Activated T-helper 1 cell treated with anti-CD3 and anti-CD28 coated beads, Interleukin-12 subunit alpha, Interleukin-12 subunit beta, Interleukin-2, Interleukin-4 antibody, amounts not matched to agents 30 ng/mL and 10 ng/mL and 1 ng/mL, durations not matched to agents 14 hours and 24 hours and 36 hours (primary cell): ENCODE results near the gene ABCA3. TPM values are rescaled to one million over a fixed set of nuclear protein-coding genes. Genes with fewer than 3 reads are reported as not detected.
"Not testable (repeated sequence)": the region's sequence is repeated elsewhere in the genome, so short reads cannot be mapped to it uniquely, and the experiment has no call there.

Source experiments
- DNase-seq: peaks from one replicate; pipeline ENCODE4 v3.0.0; 2021; ENCODE audit warnings: low spot score
- H3K27ac Mint-ChIP-seq: one replicate; pipeline ENCODE4 v1.8.0; 2021; ENCODE audit warnings: mild to moderate bottlenecking, mixed read lengths
- H3K27me3 Mint-ChIP-seq: one replicate; pipeline ENCODE4 v1.8.0; 2022; ENCODE audit warnings: mild to moderate bottlenecking, moderate library complexity, mixed read lengths; ENCODE audit not compliant: insufficient read depth
- H3K36me3 Mint-ChIP-seq: one replicate; pipeline ENCODE4 v1.8.0; 2021; ENCODE audit warnings: low read depth, mixed read lengths
- H3K4me1 Mint-ChIP-seq: one replicate; pipeline ENCODE4 v1.8.0; 2021; ENCODE audit warnings: low read depth, mixed read lengths
- H3K4me3 Mint-ChIP-seq: one replicate; pipeline ENCODE4 v1.8.0; 2021; ENCODE audit warnings: mild to moderate bottlenecking, moderate library complexity, mixed read lengths
- H3K9me3 Mint-ChIP-seq: one replicate; pipeline ENCODE4 v1.8.0; 2021; ENCODE audit warnings: mixed read lengths
- intact Hi-C: fragments of 100-400 bp; cut with micrococcal nuclease; formaldehyde crosslinking; loops from one replicate; pipeline ENCODE4 v1.15.1; 2024
- total RNA-seq: library from RNA; stranded (reverse); gene quantifications from 2 replicates; pipeline ENCODE4 v1.2.3, GENCODE V29; 2022

Gene ABCA3
- total RNA-seq, 1 donor from 2014 or later: 9.0 TPM

- DNase-seq: no peak
- H3K4me1 Mint-ChIP-seq: no peaks in the 10 kb centered on the region
- H3K27me3 Mint-ChIP-seq: no peaks in the 10 kb centered on the region
- no peaks in the 10 kb centered on the region for H3K9me3 Mint-ChIP-seq
- intact Hi-C loops: no loop called here
- H3K4me3 Mint-ChIP-seq: no peak overlapping the region
- no peak overlapping the region for H3K27ac Mint-ChIP-seq
- peaks cover 8% of the 10 kb centered on the region for H3K36me3 Mint-ChIP-seq
Measured at GRCh38 chr16:2244301-2244700, 96.2 kb downstream of the ABCA3 start.

GRCh38 chr16:2243781-2244180 is 96.7 kb downstream of the ABCA3 start:
- H3K9me3 Mint-ChIP-seq: no peaks in the 10 kb centered on the region
- H3K27ac Mint-ChIP-seq: no peak overlapping the region
- no peak for DNase-seq
- H3K4me3 Mint-ChIP-seq: no peak overlapping the region
- H3K36me3 Mint-ChIP-seq: peaks cover 8% of the 10 kb centered on the region
- intact Hi-C loops: no loop called here
- no peaks in the 10 kb centered on the region for H3K27me3 Mint-ChIP-seq
- H3K4me1 Mint-ChIP-seq: no peaks in the 10 kb centered on the region

GRCh38 chr16:2243031-2243528 is 97.4 kb downstream of the ABCA3 start:
- no peak overlapping the region for H3K4me3 Mint-ChIP-seq
- H3K36me3 Mint-ChIP-seq: peaks cover 8% of the 10 kb centered on the region
- no peaks in the 10 kb centered on the region for H3K27me3 Mint-ChIP-seq
- no peaks in the 10 kb centered on the region for H3K9me3 Mint-ChIP-seq
- no peaks in the 10 kb centered on the region for H3K4me1 Mint-ChIP-seq
- no peak overlapping the region for H3K27ac Mint-ChIP-seq
- no peak for DNase-seq
- intact Hi-C loops: no loop called here

- no peak for DNase-seq
- no peak overlapping the region for H3K27ac Mint-ChIP-seq
- no peaks in the 10 kb centered on the region for H3K4me1 Mint-ChIP-seq
- no peaks in the 10 kb centered on the region for H3K27me3 Mint-ChIP-seq
- no peaks in the 10 kb centered on the region for H3K9me3 Mint-ChIP-seq
- H3K4me3 Mint-ChIP-seq: no peak overlapping the region
- peaks cover 8% of the 10 kb centered on the region for H3K36me3 Mint-ChIP-seq
- intact Hi-C loops: no loop called here
Measured at GRCh38 chr16:2242598-2242997, 97.9 kb downstream of the ABCA3 start.

GRCh38 chr16:2240331-2240730 is 100.2 kb downstream of the ABCA3 start:
- H3K36me3 Mint-ChIP-seq, intact Hi-C loops, H3K4me3 Mint-ChIP-seq, H3K27ac Mint-ChIP-seq, DNase-seq, H3K9me3 Mint-ChIP-seq, H3K27me3 Mint-ChIP-seq, H3K4me1 Mint-ChIP-seq: not testable (repeated sequence)

- Mint-ChIP-seq H3K4me1 (no peaks in the 10 kb centered on the region), H3K9me3 (no peaks in the 10 kb centered on the region), H3K4me3 (no peak overlapping the region), H3K36me3 (peaks cover 7% of the 10 kb centered on the region), H3K27me3 (peaks cover 2% of the 10 kb centered on the region), H3K27ac (no peak overlapping the region)
- intact Hi-C loops: no loop called here
- DNase-seq: no peak
Measured at GRCh38 chr16:2238838-2239675, 101.5 kb downstream of the ABCA3 start.

GRCh38 chr16:2238150-2238837 is 102.2 kb downstream of the ABCA3 start:
- peaks cover 7% of the 10 kb centered on the region for H3K36me3 Mint-ChIP-seq
- H3K4me3 Mint-ChIP-seq: no peak overlapping the region
- H3K27me3 Mint-ChIP-seq: peaks cover 2% of the 10 kb centered on the region
- DNase-seq: no peak
- no peaks in the 10 kb centered on the region for H3K9me3 Mint-ChIP-seq
- no peak overlapping the region for H3K27ac Mint-ChIP-seq
- intact Hi-C loops: no loop called here
- H3K4me1 Mint-ChIP-seq: no peaks in the 10 kb centered on the region

GRCh38 chr16:2237493-2238149 is 102.9 kb downstream of the ABCA3 start:
- H3K27ac Mint-ChIP-seq: no peak overlapping the region

GRCh38 chr16:2237102-2237482 is 103.4 kb downstream of the ABCA3 start:
- no peak overlapping the region for H3K4me3 Mint-ChIP-seq
- peaks cover 5% of the 10 kb centered on the region for H3K36me3 Mint-ChIP-seq
- intact Hi-C loops: no loop called here
- H3K4me1 Mint-ChIP-seq: no peaks in the 10 kb centered on the region
- H3K27me3 Mint-ChIP-seq: peaks cover 2% of the 10 kb centered on the region
- H3K27ac Mint-ChIP-seq: no peak overlapping the region
- no peaks in the 10 kb centered on the region for H3K9me3 Mint-ChIP-seq
- DNase-seq: no peak

More at GRCh38 chr16:2237493-2238149, 102.9 kb downstream of the ABCA3 start:
- peaks cover 7% of the 10 kb centered on the region for H3K36me3 Mint-ChIP-seq
- intact Hi-C loops: no loop called here
- no peak for DNase-seq
- H3K9me3 Mint-ChIP-seq: no peaks in the 10 kb centered on the region
- H3K4me1 Mint-ChIP-seq: no peaks in the 10 kb centered on the region
- H3K4me3 Mint-ChIP-seq: no peak overlapping the region
- peaks cover 2% of the 10 kb centered on the region for H3K27me3 Mint-ChIP-seq

- Mint-ChIP-seq H3K4me1 (no peaks in the 10 kb centered on the region), H3K27me3 (peaks cover 2% of the 10 kb centered on the region), H3K36me3 (peaks cover 5% of the 10 kb centered on the region), H3K4me3 (no peak within 1 kb of the TSS), H3K27ac (no peak within 1 kb of the TSS), H3K9me3 (no peaks in the 10 kb centered on the region)
- no peak for DNase-seq
- intact Hi-C loops: no loop called here
Measured at GRCh38 chr16:2236337-2237101, 104.0 kb downstream of the ABCA3 start, which contains the start of gene DNASE1L2. Gene DNASE1L2 (plus strand): TSS chr16:2236444. CDS start chr16:2236817, 373 bp downstream.

- intact Hi-C loops: no loop called here
- DNase-seq: no peak
- H3K27ac Mint-ChIP-seq: no peak overlapping the region
- peaks cover 5% of the 10 kb centered on the region for H3K36me3 Mint-ChIP-seq
- H3K4me3 Mint-ChIP-seq: no peak overlapping the region
- no peaks in the 10 kb centered on the region for H3K4me1 Mint-ChIP-seq
- H3K27me3 Mint-ChIP-seq: peaks cover 2% of the 10 kb centered on the region
- no peaks in the 10 kb centered on the region for H3K9me3 Mint-ChIP-seq
Measured at GRCh38 chr16:2235695-2236336, 104.7 kb downstream of the ABCA3 start.

GRCh38 chr16:2235234-2235651 is 105.3 kb downstream of the ABCA3 start:
- intact Hi-C loops: no loop called here
- Mint-ChIP-seq H3K4me1 (no peaks in the 10 kb centered on the region), H3K27me3 (peaks cover 2% of the 10 kb centered on the region), H3K4me3 (no peak overlapping the region), H3K36me3 (peaks cover 5% of the 10 kb centered on the region), H3K27ac (no peak overlapping the region), H3K9me3 (no peaks in the 10 kb centered on the region)
- no peak for DNase-seq
